Liver (tissue), 9 donors: ENCODE results near the gene PDE1C. TPM values are rescaled to one million over a fixed set of nuclear protein-coding genes. Genes with fewer than 3 reads are reported as not detected.

Experiments used
- DNase-seq: peaks from one replicate; pipeline ENCODE4 v3.0.0-alpha.2; 2017; ENCODE audit warnings: low spot score
- H3K27ac ChIP-seq, 2 donors: one replicate each; pipeline ENCODE4 v1.7.0; 2013; ENCODE audit warnings: inconsistent platforms in 2 of 2, low read length in 2 of 2, control low read depth in 1 of 2, low read depth in 1 of 2, mild to moderate bottlenecking in 1 of 2
- H3K27me3 ChIP-seq, 4 donors: one replicate each; pipeline versions ENCODE4 v1.6.1 to v1.7.0; 2013; ENCODE audit warnings: low read length in 3 of 4, inconsistent platforms in 1 of 4, mild to moderate bottlenecking in 1 of 4, moderate library complexity in 1 of 4; ENCODE audit not compliant: control insufficient read depth in 4 of 4, insufficient read depth in 4 of 4
- H3K36me3 ChIP-seq, 4 donors: one replicate each; pipeline versions ENCODE4 v1.6.1 to v1.7.0; 2013; ENCODE audit warnings: low read length in 3 of 4, mild to moderate bottlenecking in 3 of 4, low read depth in 1 of 4, moderate library complexity in 1 of 4; ENCODE audit not compliant: control insufficient read depth in 4 of 4, insufficient read depth in 3 of 4
- H3K4me1 ChIP-seq, 4 donors: one replicate each; pipeline versions ENCODE4 v1.6.1 to v1.7.0; 2013; ENCODE audit warnings: low read length in 3 of 4, mild to moderate bottlenecking in 3 of 4, moderate library complexity in 1 of 4; ENCODE audit not compliant: control insufficient read depth in 4 of 4, insufficient read depth in 4 of 4
- H3K4me3 ChIP-seq, 3 donors: one replicate each; pipeline versions ENCODE4 v1.6.1 to v1.7.0; 2013; ENCODE audit warnings: low read length in 3 of 3, control low read depth in 1 of 3, low read depth in 1 of 3, mild to moderate bottlenecking in 1 of 3
- H3K9ac ChIP-seq, 2 donors: one replicate each; pipeline ENCODE4 v1.7.0; 2013; ENCODE audit warnings: low read length in 2 of 2, mild to moderate bottlenecking in 2 of 2, moderate library complexity in 2 of 2, control low read depth in 1 of 2, low read depth in 1 of 2
- H3K9me3 ChIP-seq, 4 donors: one replicate each; pipeline versions ENCODE4 v1.6.1 to v1.7.0; 2013; ENCODE audit warnings: low read length in 3 of 4; ENCODE audit not compliant: control insufficient read depth in 4 of 4
- CTCF ChIP-seq: fragments of 150-350 bp; IDR thresholded peaks from 2 replicates; pipeline ENCODE4 v1.5.1; 2017; ENCODE audit warnings: improper control_type of control experiment, low read depth, low read length; ENCODE audit not compliant: missing input control
- FOXA1 ChIP-seq: IDR thresholded peaks from 2 replicates; pipeline ENCODE4 v1.6.1; 2016; ENCODE audit warnings: antibody characterized with exemption
- FOXA2 ChIP-seq: IDR thresholded peaks from 2 replicates; pipeline ENCODE4 v1.6.1; 2016; ENCODE audit warnings: antibody characterized with exemption
- GABPA ChIP-seq, 2 donors: IDR thresholded peaks in 1 of 2; conservative IDR thresholded peaks in 1 of 2; 2 replicates each; pipeline ENCODE4 v1.6.1; 2016; ENCODE audit warnings: antibody characterized with exemption in 2 of 2, mild to moderate bottlenecking in 1 of 2, moderate library complexity in 1 of 2
- HNF4A ChIP-seq, 2 donors: conservative IDR thresholded peaks; 2 replicates each; pipeline ENCODE4 v1.6.1; 2016; ENCODE audit warnings: antibody characterized with exemption in 2 of 2, mild to moderate bottlenecking in 2 of 2
- HNF4G ChIP-seq: IDR thresholded peaks from 2 replicates; pipeline ENCODE4 v1.6.1; 2016; ENCODE audit warnings: antibody characterized with exemption
- JUND ChIP-seq, 2 donors: IDR thresholded peaks; 2 replicates each; pipeline ENCODE4 v1.6.1; 2016; ENCODE audit warnings: antibody characterized with exemption in 2 of 2
- MAX ChIP-seq: IDR thresholded peaks from 2 replicates; pipeline ENCODE4 v1.6.1; 2016; ENCODE audit warnings: antibody characterized with exemption
- NR2F2 ChIP-seq: IDR thresholded peaks from 2 replicates; pipeline ENCODE4 v1.6.1; 2016; ENCODE audit warnings: antibody characterized with exemption
- REST ChIP-seq: IDR thresholded peaks from 2 replicates; pipeline ENCODE4 v1.6.1; 2016; ENCODE audit warnings: antibody characterized with exemption, mild to moderate bottlenecking
- RXRA ChIP-seq, 2 donors: IDR thresholded peaks; 2 replicates each; pipeline ENCODE4 v1.6.1; 2017 to 2018; ENCODE audit warnings: antibody characterized with exemption in 2 of 2, mild to moderate bottlenecking in 1 of 2
- TAF1 ChIP-seq: conservative IDR thresholded peaks from 2 replicates; pipeline ENCODE4 v1.6.1; 2016; ENCODE audit warnings: antibody characterized with exemption, mild to moderate bottlenecking
- YY1 ChIP-seq: IDR thresholded peaks from 2 replicates; pipeline ENCODE4 v1.6.1; 2016; ENCODE audit warnings: antibody characterized with exemption, mild to moderate bottlenecking
- ZBTB33 ChIP-seq: IDR thresholded peaks from 2 replicates; pipeline ENCODE4 v1.6.1; 2016; ENCODE audit warnings: antibody characterized with exemption
- WGBS: extraction: QIAGEN DNeasy Blood & Tissue Kit; methylation state at CpG from one replicate; pipeline ENCODE4 v1.1.7; 2013; 5-methylcytosine and 5-hydroxymethylcytosine counted together
- polyA plus RNA-seq, 2 donors: library from polyadenylated mRNA; stranded (reverse) in 1 of 2; unstranded in 1 of 2; fragments of 200-250 nt in 1 of 2; fragments of >200 nt in 1 of 2; fragmentation: Nextera tagmentation in 1 of 2; extraction: Ambion mirVana in 1 of 2; gene quantifications; one replicate each; pipeline versions ENCODE4 v1.2.1 to v1.2.3, GENCODE V29; 2013 to 2015
- total RNA-seq, 2 donors: library from RNA; depleted of rRNA; stranded (reverse); fragments of >200 nt; gene quantifications; one replicate each; pipeline ENCODE4 v1.2.3, GENCODE V29; 2014
- donor health status: healthy.
- donor health status: healthy.
- donor health status: healthy.
- donor health status: healthy.
- donor health status: healthy.

PDE1C gene
- total and polyA plus RNA-seq, 4 donors = 0.05 to 0.92 (median 0.47) TPM; not detected in 1

- Histone ChIP-seq H3K9me3 (peaks cover 0 to 4% (median 0%) of the 10 kb centered on the region in 4 donors), H3K27me3 (peaks cover 0 to 10% (median 4%) of the 10 kb centered on the region in 4 donors), H3K4me1 (no peaks in the 10 kb centered on the region), H3K4me3 (no peak overlapping the region), H3K36me3 (no peaks in the 10 kb centered on the region), H3K27ac (no peak overlapping the region), H3K9ac (no peak overlapping the region)
- no peak for DNase-seq
- no peak for TF ChIP-seq NR2F2
- TF ChIP-seq RXRA (IDR thresholded peaks at IDR 0.05) = no peak
- no peak for TF ChIP-seq HNF4A (conservative IDR thresholded peaks at IDR 0.05)
- no peak for TF ChIP-seq JUND (IDR thresholded peaks at IDR 0.05)
- no peak for TF ChIP-seq HNF4G
- TF ChIP-seq FOXA1 = no peak
- TF ChIP-seq REST = no peak
- TF ChIP-seq YY1 = no peak
Observed at GRCh38 chr7:32069116-32069650, 1.0 kb downstream of the PDE1C start.

- Histone ChIP-seq H3K27ac (no peak overlapping the region), H3K36me3 (no peaks in the 10 kb centered on the region), H3K9me3 (peaks cover 0 to 4% (median 0%) of the 10 kb centered on the region in 4 donors), H3K9ac (no peak overlapping the region), H3K4me3 (no peak overlapping the region), H3K4me1 (no peaks in the 10 kb centered on the region), H3K27me3 (peaks cover 0 to 9% (median 4%) of the 10 kb centered on the region in 4 donors)
- TF ChIP-seq ZBTB33 (no peak), FOXA2 (no peak), GABPA (IDR thresholded peaks at IDR 0.05 in 1 of 2, conservative IDR thresholded peaks at IDR 0.05 in 1 of 2) (no peak), MAX (no peak), FOXA1 (no peak), TAF1 (no peak), CTCF (no peak), JUND (IDR thresholded peaks at IDR 0.05) (no peak), HNF4G (no peak)
- WGBS = 73% methylated on average over 11 of the region's 11 CpGs
- no peak for DNase-seq
Observed at GRCh38 chr7:32068411-32069101, 1.7 kb downstream of the PDE1C start.
